HK-2 (cell line): ENCODE data around the gene CRACDL.

ENCODE experiments used
- DNase-seq: peaks from one replicate; pipeline ENCODE4 v3.0.0-alpha.2; 2018; ENCODE audit not compliant: unreplicated experiment

Gene CRACDL

GRCh38 chr2:98924910-98925309 lies 11.1 kb downstream of the CRACDL start:
- DNase-seq: no peak

GRCh38 chr2:98924038-98924830 lies 11.8 kb downstream of the CRACDL start:
- no peak for DNase-seq

GRCh38 chr2:98923244-98923940 lies 12.6 kb downstream of the CRACDL start:
- DNase-seq: no peak

- no peak for DNase-seq
Measured at GRCh38 chr2:98921062-98921461, 15.0 kb downstream of the CRACDL start.

- peak; percentile 16 for DNase-seq
Measured at GRCh38 chr2:98917031-98917471, 19.0 kb downstream of the CRACDL start.

GRCh38 chr2:98915751-98916358 lies 20.2 kb downstream of the CRACDL start:
- DNase-seq: no peak

- no peak for DNase-seq
Measured at GRCh38 chr2:98914713-98915580, 21.1 kb downstream of the CRACDL start.

GRCh38 chr2:98913916-98914712 lies 21.9 kb downstream of the CRACDL start:
- DNase-seq: no peak

- DNase-seq: peak; percentile 36
Measured at GRCh38 chr2:98912957-98913915, 22.8 kb downstream of the CRACDL start.

GRCh38 chr2:98912221-98912851 lies 23.7 kb downstream of the CRACDL start:
- peak; percentile 73 for DNase-seq

- no peak for DNase-seq
Measured at GRCh38 chr2:98911376-98912154, 24.5 kb downstream of the CRACDL start.

GRCh38 chr2:98911126-98911375 lies 25.0 kb downstream of the CRACDL start:
- DNase-seq: no peak

- DNase-seq: no peak
Measured at GRCh38 chr2:98910349-98911125, 25.5 kb downstream of the CRACDL start.

- peak; percentile 20 for DNase-seq
Measured at GRCh38 chr2:98909317-98910211, 26.5 kb downstream of the CRACDL start.

GRCh38 chr2:98908931-98909316 lies 27.1 kb downstream of the CRACDL start:
- no peak for DNase-seq

GRCh38 chr2:98907966-98908905 lies 27.8 kb downstream of the CRACDL start:
- DNase-seq: no peak
